Measurements from ENCODE around the gene RPL36.
"Not testable (repeated sequence)": the region's sequence is repeated elsewhere in the genome, so short reads cannot be mapped to it uniquely, and the experiment has no call there.

RPL36 gene

GRCh38 chr19:5700455-5701092, 10.5 kb downstream of the RPL36 start:
- DNase-seq = peak in 1 of 10 donors; percentile 59
- intact Hi-C loops (cut with DNase I) = no loop called here

GRCh38 chr19:5702053-5702410, 11.9 kb downstream of the RPL36 start:
- intact Hi-C loops (cut with DNase I); DNase-seq: not testable (repeated sequence)

GRCh38 chr19:5703819-5704818, 14.0 kb downstream of the RPL36 start:
- DNase-seq = no peak
- intact Hi-C loops (cut with DNase I) = no loop called here

- intact Hi-C loops (cut with DNase I) = no loop called here
- DNase-seq = peak in 1 of 10 donors; percentile 64
These were observed 15.5 kb downstream of the RPL36 start for GRCh38 chr19:5705552-5705951.

- intact Hi-C loops (cut with DNase I) = no loop called here
- DNase-seq = peak in 1 of 10 donors; percentile 59
These were observed 16.9 kb downstream of the RPL36 start for GRCh38 chr19:5706876-5707573.

- intact Hi-C loops (cut with DNase I) = no loop called here
- DNase-seq = peak in 1 of 10 donors; percentile 59
These were observed 17.8 kb downstream of the RPL36 start for GRCh38 chr19:5707576-5708575.

GRCh38 chr19:5711025-5711424, 20.9 kb downstream of the RPL36 start:
- no peak for DNase-seq
- intact Hi-C loops (cut with DNase I) = no loop called here

- intact Hi-C loops (cut with DNase I) = no loop called here
- DNase-seq = no peak
These were observed 21.6 kb downstream of the RPL36 start for GRCh38 chr19:5711713-5712161.

GRCh38 chr19:5713228-5713627, 23.1 kb downstream of the RPL36 start:
- intact Hi-C loops (cut with DNase I) = no loop called here
- DNase-seq = no peak

- intact Hi-C loops (cut with DNase I) = no loop called here
- no peak for DNase-seq
These were observed 24.7 kb downstream of the RPL36 start for GRCh38 chr19:5714816-5715215.

GRCh38 chr19:5717215-5717935, 27.3 kb downstream of the RPL36 start:
- intact Hi-C loops (cut with DNase I) = no loop called here
- DNase-seq = peak in 1 of 10 donors; percentile 31

GRCh38 chr19:5718037-5718578, 28.0 kb downstream of the RPL36 start:
- DNase-seq = peak in 1 of 10 donors; percentile 39
- intact Hi-C loops (cut with DNase I) = no loop called here

GRCh38 chr19:5718579-5719273, 28.6 kb downstream of the RPL36 start:
- intact Hi-C loops (cut with DNase I) = no loop called here
- DNase-seq = no peak

GRCh38 chr19:5719274-5719960, 29.3 kb downstream of the RPL36 start:
- intact Hi-C loops (cut with DNase I) = no loop called here

GRCh38 chr19:5719961-5720790, 30.1 kb downstream of the RPL36 start, which contains the start of the genes CATSPERD and LONP1:
TSS of gene CATSPERD (plus strand) at chr19:5720637. CDS start at chr19:5720738, 101 bp downstream.
TSS of gene LONP1 (minus strand) at chr19:5720146. CDS start at chr19:5720132, 14 bp downstream.
- DNase-seq = peak; percentile 96 to 100 (median 98)
- intact Hi-C loops (cut with DNase I) = loop anchor here (1.0 to 5.0 kb wide), 3 partner anchors 30 to 72 kb away; partner anchors contain the start of genes DUS3L, MICOS13 and RPL36

More at GRCh38 chr19:5719274-5719960, 29.3 kb downstream of the RPL36 start:
- DNase-seq = no peak

GRCh38 chr19:5727453-5728050, 37.5 kb downstream of the RPL36 start:
- intact Hi-C loops (cut with DNase I) = no loop called here
- peak in 1 of 10 donors; percentile 6 for DNase-seq
